ENCODE results near the gene PELI1. TPM values are rescaled to one million over a fixed set of nuclear protein-coding genes. Genes with fewer than 3 reads are reported as not detected.

PELI1 gene
- total and polyA plus RNA-seq, 2 of the 8 experiments (the other 6 are each of a cell fraction or from before 2014, with no cell fraction given): 21.8 to 57.1 TPM

DNA sequence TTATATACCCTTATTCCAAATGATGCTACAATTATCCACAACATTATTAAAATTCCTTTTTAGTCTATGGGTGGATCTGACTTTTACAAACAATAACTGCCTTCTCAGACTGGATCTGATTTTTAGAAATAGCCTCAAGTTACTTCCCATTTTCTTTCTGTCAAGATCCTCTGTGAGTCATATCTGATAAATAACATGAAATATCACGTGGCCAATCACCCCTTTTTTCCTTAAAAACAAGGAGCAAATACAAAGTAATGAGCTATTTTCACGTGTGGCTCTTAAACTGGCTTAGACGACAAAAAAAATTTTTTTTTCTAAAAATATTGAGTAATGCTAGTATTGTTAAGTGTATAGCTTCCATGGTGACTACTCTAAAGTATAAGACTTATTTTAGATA lies 6.7 kb downstream of the PELI1 start:
- no peak overlapping the region for H3K27ac ChIP-seq (ENCODE audit: low read depth, low read length)
- no peak overlapping the region for H2BK15ac ChIP-seq (ENCODE audit: low read length)
- H4K20me1 ChIP-seq (replicated peaks in 1 of 2; ENCODE audit: control insufficient read depth in 1 of 2, insufficient read depth in 2 of 2, low read length in 2 of 2): peaks cover 0 to 12% of the 10 kb centered on the region in 2 experiments
- H4K91ac ChIP-seq (replicated peaks; ENCODE audit: insufficient read length, low read length): no peak overlapping the region
- no peak overlapping the region for H3K9ac ChIP-seq (replicated peaks in 1 of 4; ENCODE audit: extremely low read depth in 1 of 4, low read depth in 3 of 4, low read length in 3 of 4)
- no peak overlapping the region for H3K14ac ChIP-seq (ENCODE audit: insufficient read length)
- FAIRE-seq: no peak
- no peak overlapping the region for H3K56ac ChIP-seq (replicated peaks; ENCODE audit: insufficient read length, low read depth, low read length)
- no peaks in the 10 kb centered on the region for H3K23me2 ChIP-seq (ENCODE audit: low read depth, low read length)
- CTCF ChIA-PET (ENCODE audit: partially characterized antibody): no interaction called here
- H3K23ac ChIP-seq (ENCODE audit: insufficient read length): no peak overlapping the region
- H3K4me3 ChIP-seq (ENCODE audit: extremely low read depth in 1 of 4, insufficient read depth in 2 of 4, low read depth in 3 of 4, low read length in 4 of 4): no peak overlapping the region
- H3K9me3 ChIP-seq (ENCODE audit: insufficient read depth in 2 of 2, low read depth in 1 of 2, low read length in 1 of 2): no peaks in the 10 kb centered on the region
- WGBS, 2 experiments (ENCODE audit: extremely low coverage in 1 of 2, insufficient coverage in 1 of 2, insufficient read length in 1 of 2, insufficient replicate concordance in 2 of 2, low coverage in 1 of 2, low lambda C conversion rate in 2 of 2, missing lambda C conversion rate in 1 of 2): 78% methylated on average over 3 of the region's 3 CpGs; no CpG with 5 or more reads in 1 of the 2 experiments
- no peak overlapping the region for H2BK120ac ChIP-seq (replicated peaks; ENCODE audit: low read depth, low read length)
- H2BK20ac ChIP-seq (ENCODE audit: low read length): no peak overlapping the region
- no peak overlapping the region for H2BK5ac ChIP-seq (ENCODE audit: low read depth, low read length)
- no peak overlapping the region for H3K4ac ChIP-seq (replicated peaks; ENCODE audit: insufficient read length, low read depth, low read length)
- DNase-seq (ENCODE audit: low read depth in 1 of 2, low spot score in 2 of 2): no peak
- H2BK12ac ChIP-seq (ENCODE audit: low read depth, low read length): no peak overlapping the region
- H2AK5ac ChIP-seq (ENCODE audit: low read depth, low read length): no peak overlapping the region
- H3K27me3 ChIP-seq (replicated peaks in 1 of 4; ENCODE audit: control insufficient read depth in 3 of 4, extremely low read depth in 1 of 4, insufficient read depth in 3 of 4, low read length in 3 of 4): peaks cover 0 to 1% (median 0%) of the 10 kb centered on the region in 4 experiments; a peak in 1 of 7 replicates
- H3K4me2 ChIP-seq (ENCODE audit: insufficient read depth in 1 of 2, low read depth in 2 of 2, low read length in 2 of 2): no peak overlapping the region
- H4K5ac ChIP-seq (ENCODE audit: insufficient read length, low read depth, low read length): no peak overlapping the region
- peaks cover 13 to 100% of the 10 kb centered on the region in 2 experiments for H3K79me2 ChIP-seq (ENCODE audit: control insufficient read depth in 1 of 2, insufficient read depth in 2 of 2, low read length in 2 of 2)
- no peak overlapping the region for H3K18ac ChIP-seq (ENCODE audit: extremely low read depth, low read length)
- H2AFZ ChIP-seq (ENCODE audit: low read length): no peak overlapping the region
- H3K4me1 ChIP-seq (replicated peaks in 1 of 4; ENCODE audit: control insufficient read depth in 3 of 4, insufficient read depth in 4 of 4, low read length in 3 of 4): peaks cover 0 to 7% (median 1%) of the 10 kb centered on the region in 4 experiments; a peak in 3 of 7 replicates
- peaks cover 2 to 7% (median 4%) of the 10 kb centered on the region in 4 experiments; a peak in 4 of 8 replicates for H3K36me3 ChIP-seq (ENCODE audit: control insufficient read depth in 2 of 4, insufficient read depth in 4 of 4, low read length in 3 of 4)
- POLR2A ChIA-PET (ENCODE audit: partially characterized antibody): interaction anchor here (0.8 to 1.0 kb wide), 2 partner anchors 12 to 98 kb away, joined by 3 to 4 read pairs; no protein-coding TSS in a partner anchor
- peaks cover 3% of the 10 kb centered on the region for H3K79me1 ChIP-seq (ENCODE audit: low read depth, low read length)
- H4K8ac ChIP-seq (ENCODE audit: extremely low read depth, insufficient read depth, low read length): no peak overlapping the region
- TF ChIP-seq CBX5 (IDR thresholded peaks at IDR 0.05; ENCODE audit: low read depth, low read length) (no peak), EZH2 (IDR thresholded peaks at IDR 0.05; ENCODE audit: low read depth, low read length, severe bottlenecking) (no peak), RNF2 (IDR thresholded peaks at IDR 0.05; ENCODE audit: borderline replicate concordance, low read depth, low read length, missing control alignments, poor library complexity, severe bottlenecking) (no peak), NRF1 (IDR thresholded peaks at IDR 0.05; ENCODE audit: low read depth, low read length) (no peak), BACH1 (IDR thresholded peaks at IDR 0.05; ENCODE audit: low read length) (no peak), RAD21 (IDR thresholded peaks at IDR 0.05 in 1 of 2, conservative IDR thresholded peaks at IDR 0.05 in 1 of 2; ENCODE audit: low read depth in 2 of 2, low read length in 2 of 2) (no peak), SP4 (IDR thresholded peaks at IDR 0.05; ENCODE audit: low read length) (no peak), POLR2A (IDR thresholded peaks at IDR 0.05; ENCODE audit: control extremely low read depth in 1 of 2, low read depth in 2 of 2, low read length in 2 of 2) (no peak), SIX5 (IDR thresholded peaks at IDR 0.05; ENCODE audit: low read depth, low read length) (no peak), POLR2AphosphoS5 (IDR thresholded peaks at IDR 0.05; ENCODE audit: low read depth, low read length) (no peak), SP1 (IDR thresholded peaks at IDR 0.05; ENCODE audit: low read depth, low read length) (no peak), JUN (IDR thresholded peaks at IDR 0.05; ENCODE audit: low read depth, low read length) (no peak), RFX5 (IDR thresholded peaks at IDR 0.05; ENCODE audit: borderline replicate concordance, low read depth, low read length) (no peak)
- TF ChIP-seq, protein P1, sequence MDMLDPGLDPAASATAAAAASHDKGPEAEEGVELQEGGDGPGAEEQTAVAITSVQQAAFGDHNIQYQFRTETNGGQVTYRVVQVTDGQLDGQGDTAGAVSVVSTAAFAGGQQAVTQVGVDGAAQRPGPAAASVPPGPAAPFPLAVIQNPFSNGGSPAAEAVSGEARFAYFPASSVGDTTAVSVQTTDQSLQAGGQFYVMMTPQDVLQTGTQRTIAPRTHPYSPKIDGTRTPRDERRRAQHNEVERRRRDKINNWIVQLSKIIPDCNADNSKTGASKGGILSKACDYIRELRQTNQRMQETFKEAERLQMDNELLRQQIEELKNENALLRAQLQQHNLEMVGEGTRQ (IDR thresholded peaks at IDR 0.05; ENCODE audit: low read length): no peak
